CD4-positive, alpha-beta T cell (primary cell): Measurements from ENCODE around the gene FHOD3. TPM values are rescaled to one million over a fixed set of nuclear protein-coding genes. Genes with fewer than 3 reads are reported as not detected.

Experiments
- ATAC-seq: fragments of 200-7000 bp; cut with Tn5 transposase; one replicate; pipeline ENCODE4 v1.10.0; 2022; ENCODE audit warnings: mild to moderate bottlenecking; ENCODE audit not compliant: poor library complexity
- CTCF ChIA-PET: fragments of 350-600 bp; sonication (Branson Sonifier 250); formaldehyde crosslinking; loops from one replicate; lab custom pipeline; 2021; ENCODE audit warnings: antibody characterized with exemption, inconsistent platforms; lab: Charles Lee
- POLR2A ChIA-PET: fragments of 350-600 bp; sonication (Branson Sonifier 250); formaldehyde crosslinking; loops from one replicate; lab custom pipeline; 2021; ENCODE audit warnings: antibody characterized with exemption, inconsistent platforms; lab: Charles Lee
- DNase-seq, 14 experiments: peaks; one replicate each; pipeline ENCODE4 v3.0.0-alpha.2; 2013 to 2020; ENCODE audit warnings: mixed read lengths in 2 of 14
- H3K27ac ChIP-seq, 2 donors: one replicate each; pipeline versions ENCODE4 v1.5.1 to v1.7.0; 2013; ENCODE audit warnings: low read length in 2 of 2, low read depth in 1 of 2, mild to moderate bottlenecking in 1 of 2
- H3K27me3 ChIP-seq, 2 experiments: 1 replicate in 1 of 2; 2 replicates in 1 of 2; pipeline versions ENCODE4 v1.6.1 to v1.7.0; 2013; ENCODE audit warnings: low read length in 2 of 2, control low read depth in 1 of 2, mild to moderate bottlenecking in 1 of 2, moderate library complexity in 1 of 2; ENCODE audit not compliant: insufficient read depth in 2 of 2, control insufficient read depth in 1 of 2
- H3K36me3 ChIP-seq: one replicate; pipeline ENCODE4 v1.6.1; 2013; ENCODE audit warnings: low read length, control low read depth; ENCODE audit not compliant: insufficient read depth
- H3K4me1 ChIP-seq: one replicate; pipeline ENCODE4 v1.6.1; 2013; ENCODE audit warnings: low read length, control low read depth; ENCODE audit not compliant: insufficient read depth
- H3K4me3 ChIP-seq: one replicate; pipeline ENCODE4 v1.5.1; 2013; ENCODE audit warnings: mild to moderate bottlenecking, low read length, moderate library complexity
- H3K9me3 ChIP-seq, 2 experiments: 1 replicate in 1 of 2; 2 replicates in 1 of 2; pipeline versions ENCODE4 v1.6.1 to v1.7.0; 2013; ENCODE audit warnings: low read length in 2 of 2, mild to moderate bottlenecking in 2 of 2, control low read depth in 1 of 2, moderate library complexity in 1 of 2; ENCODE audit not compliant: control insufficient read depth in 1 of 2, insufficient read depth in 1 of 2
- H3K27ac Mint-ChIP-seq: one replicate; pipeline ENCODE4 v1.8.0; 2020; ENCODE audit warnings: mixed read lengths
- H3K27me3 Mint-ChIP-seq: one replicate; pipeline ENCODE4 v1.8.0; 2021; ENCODE audit warnings: mixed read lengths
- H3K36me3 Mint-ChIP-seq: one replicate; pipeline ENCODE4 v1.8.0; 2021; ENCODE audit warnings: low read depth, mixed read lengths
- H3K4me1 Mint-ChIP-seq: one replicate; pipeline ENCODE4 v1.8.0; 2021; ENCODE audit warnings: low read depth, mixed read lengths
- H3K4me3 Mint-ChIP-seq: one replicate; pipeline ENCODE4 v1.8.0; 2020; ENCODE audit warnings: mild to moderate bottlenecking, mixed read lengths
- H3K9me3 Mint-ChIP-seq: one replicate; pipeline ENCODE4 v1.8.0; 2020; ENCODE audit warnings: mixed read lengths
- intact Hi-C, 2 experiments: fragments of 100-400 bp; cut with DNase I in 1 of 2; cut with micrococcal nuclease in 1 of 2; formaldehyde crosslinking; loops; one replicate each; pipeline versions ENCODE4 v1.15.1 to v1.9.0; 2023 to 2025; cut with DNase I, micrococcal nuclease
- total RNA-seq, 174 experiments: library from RNA in 2 of 174; stranded (reverse) in 2 of 174; gene quantifications; one replicate each; pipeline ENCODE4 v1.2.3 and lab custom pipeline; 2021 to 2026
- TF ChIP-seq, protein P1 (sequence below): fragments of 200-600 bp; IDR thresholded peaks from one replicate; pipeline ENCODE4 v1.8.0; 2022; ENCODE audit warnings: antibody characterized with exemption, mild to moderate bottlenecking

The FHOD3 gene
- total RNA-seq, 2 experiments from 2014 or later = not detected

DNA sequence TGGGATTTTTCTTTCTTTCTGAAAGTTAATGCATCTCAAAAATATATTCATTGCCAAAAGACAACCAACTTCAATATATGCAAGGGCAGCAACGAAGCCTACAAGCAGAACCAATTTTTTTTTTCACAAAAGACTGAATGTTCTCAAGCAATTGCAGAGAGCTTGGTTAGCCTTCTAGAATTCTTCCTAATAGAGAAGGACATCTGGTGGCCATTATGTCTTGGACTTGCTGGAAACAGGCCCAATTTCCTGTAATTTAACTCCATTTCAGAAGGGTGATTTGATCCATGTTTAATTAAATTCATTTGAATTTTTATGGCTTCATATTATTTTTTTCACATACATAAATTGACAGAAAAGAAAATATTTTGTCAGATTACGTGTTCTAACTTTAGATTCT lies 323.3 kb downstream of the FHOD3 start:
- H3K36me3 ChIP-seq = no peaks in the 10 kb centered on the region
- TF ChIP-seq, protein P1, sequence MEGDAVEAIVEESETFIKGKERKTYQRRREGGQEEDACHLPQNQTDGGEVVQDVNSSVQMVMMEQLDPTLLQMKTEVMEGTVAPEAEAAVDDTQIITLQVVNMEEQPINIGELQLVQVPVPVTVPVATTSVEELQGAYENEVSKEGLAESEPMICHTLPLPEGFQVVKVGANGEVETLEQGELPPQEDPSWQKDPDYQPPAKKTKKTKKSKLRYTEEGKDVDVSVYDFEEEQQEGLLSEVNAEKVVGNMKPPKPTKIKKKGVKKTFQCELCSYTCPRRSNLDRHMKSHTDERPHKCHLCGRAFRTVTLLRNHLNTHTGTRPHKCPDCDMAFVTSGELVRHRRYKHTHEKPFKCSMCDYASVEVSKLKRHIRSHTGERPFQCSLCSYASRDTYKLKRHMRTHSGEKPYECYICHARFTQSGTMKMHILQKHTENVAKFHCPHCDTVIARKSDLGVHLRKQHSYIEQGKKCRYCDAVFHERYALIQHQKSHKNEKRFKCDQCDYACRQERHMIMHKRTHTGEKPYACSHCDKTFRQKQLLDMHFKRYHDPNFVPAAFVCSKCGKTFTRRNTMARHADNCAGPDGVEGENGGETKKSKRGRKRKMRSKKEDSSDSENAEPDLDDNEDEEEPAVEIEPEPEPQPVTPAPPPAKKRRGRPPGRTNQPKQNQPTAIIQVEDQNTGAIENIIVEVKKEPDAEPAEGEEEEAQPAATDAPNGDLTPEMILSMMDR = no peak
- Mint-ChIP-seq H3K4me3 (no peak overlapping the region), H3K27ac (no peak overlapping the region), H3K9me3 (no peaks in the 10 kb centered on the region), H3K27me3 (peaks cover 9% of the 10 kb centered on the region), H3K36me3 (no peaks in the 10 kb centered on the region), H3K4me1 (no peaks in the 10 kb centered on the region)
- CTCF ChIA-PET = no interaction called here
- no peak for ATAC-seq
- intact Hi-C loops = no loop called here
- peaks cover 0 to 6% of the 10 kb centered on the region in 2 experiments for H3K9me3 ChIP-seq
- H3K4me1 ChIP-seq = no peaks in the 10 kb centered on the region
- no peaks in the 10 kb centered on the region for H3K27me3 ChIP-seq
- no peak overlapping the region for H3K4me3 ChIP-seq
- POLR2A ChIA-PET = no interaction called here
- H3K27ac ChIP-seq = no peak overlapping the region
- DNase-seq = no peak

DNA sequence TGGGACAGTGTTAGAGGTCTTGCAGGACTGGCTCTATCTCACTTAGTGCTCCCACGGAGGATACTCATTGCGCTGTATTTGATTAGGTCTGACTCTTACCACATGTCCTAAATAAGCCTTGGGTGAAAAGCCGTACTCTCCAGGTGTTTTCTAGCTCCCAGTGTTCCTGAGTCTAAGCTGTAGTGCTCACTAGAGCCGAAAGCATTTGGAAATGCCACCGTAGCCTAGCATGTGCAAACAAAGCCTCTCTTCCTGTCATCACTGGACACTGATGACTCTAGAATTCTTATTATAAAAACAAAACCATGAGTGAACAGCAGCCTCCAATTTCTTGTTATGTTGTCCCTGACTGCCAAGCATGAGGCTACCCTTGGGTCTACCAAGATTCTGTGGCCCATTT lies 325.1 kb downstream of the FHOD3 start:
- H3K4me1 ChIP-seq = no peaks in the 10 kb centered on the region
- Mint-ChIP-seq H3K4me3 (no peak overlapping the region), H3K9me3 (no peaks in the 10 kb centered on the region), H3K27ac (no peak overlapping the region), H3K4me1 (no peaks in the 10 kb centered on the region), H3K27me3 (peaks cover 9% of the 10 kb centered on the region), H3K36me3 (no peaks in the 10 kb centered on the region)
- POLR2A ChIA-PET = no interaction called here
- no peaks in the 10 kb centered on the region for H3K27me3 ChIP-seq
- CTCF ChIA-PET = no interaction called here
- H3K9me3 ChIP-seq = peaks cover 0 to 6% of the 10 kb centered on the region in 2 experiments
- ATAC-seq (no peak), DNase-seq (no peak)
- intact Hi-C loops = no loop called here
- H3K27ac ChIP-seq = no peak overlapping the region
- TF ChIP-seq, protein P1 = no peak
- H3K36me3 ChIP-seq = no peaks in the 10 kb centered on the region
- no peak overlapping the region for H3K4me3 ChIP-seq

DNA sequence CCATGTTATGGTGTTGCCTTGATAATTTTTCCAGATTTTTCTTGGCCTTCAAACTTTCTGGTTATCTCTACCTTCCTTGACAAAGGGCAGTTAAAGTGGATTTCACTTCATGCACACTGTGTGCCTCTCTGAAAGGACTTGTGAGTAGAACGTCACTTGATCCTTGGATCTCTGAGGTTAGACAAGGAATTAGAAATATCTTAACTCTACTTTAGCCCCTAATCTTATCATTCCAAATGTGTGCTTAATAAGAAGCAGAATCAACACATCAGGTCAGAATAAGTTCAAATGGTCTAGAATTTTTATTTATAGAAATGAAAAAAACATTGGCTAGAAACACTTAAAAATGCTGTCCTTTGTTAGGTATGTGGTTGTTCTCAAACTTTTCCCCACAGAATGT lies 325.6 kb downstream of the FHOD3 start:
- H3K27me3 ChIP-seq = no peaks in the 10 kb centered on the region
- CTCF ChIA-PET = no interaction called here

More for the DNA sequence above, 325.6 kb downstream of the FHOD3 start:
- H3K27me3 Mint-ChIP-seq = peaks cover 9% of the 10 kb centered on the region
- no peaks in the 10 kb centered on the region for H3K9me3 Mint-ChIP-seq
- H3K4me3 Mint-ChIP-seq = no peak overlapping the region
- POLR2A ChIA-PET = no interaction called here
- H3K36me3 Mint-ChIP-seq = no peaks in the 10 kb centered on the region
- intact Hi-C loops = no loop called here
- Histone ChIP-seq H3K9me3 (peaks cover 0 to 6% of the 10 kb centered on the region in 2 experiments), H3K4me3 (no peak overlapping the region), H3K4me1 (no peaks in the 10 kb centered on the region), H3K36me3 (no peaks in the 10 kb centered on the region), H3K27ac (no peak overlapping the region)
- TF ChIP-seq, protein P1 = no peak
- H3K4me1 Mint-ChIP-seq = no peaks in the 10 kb centered on the region
- H3K27ac Mint-ChIP-seq = no peak overlapping the region
- ATAC-seq = no peak
- DNase-seq = no peak
